GM23338 (cell line): Measurements from ENCODE around the gene LRRIQ4. TPM values are rescaled to one million over a fixed set of nuclear protein-coding genes. Genes with fewer than 3 reads are reported as not detected.
A peak's percentile ranks its signal among the peaks of the same experiment; 100 is the strongest.

ENCODE experiments used
- ATAC-seq: fragments of 200-7000 bp; cut with Tn5 transposase; 3 replicates; pipeline ENCODE4 v1.9.1; 2020
- DNase-seq: peaks from one replicate; pipeline ENCODE4 v3.0.0-alpha.2; 2015; ENCODE audit warnings: low spot score
- H2AFZ ChIP-seq: fragments of 200-600 bp; sonication (generic); 2 replicates; pipeline ENCODE4 v1.8.0; 2016; ENCODE audit warnings: antibody characterized with exemption, mild to moderate bottlenecking, moderate library complexity
- H3F3A ChIP-seq: fragments of 200-600 bp; sonication (generic); replicated peaks from 2 replicates; pipeline ENCODE4 v1.8.0; 2017; ENCODE audit warnings: antibody characterized with exemption, mixed run types, low read depth
- H3K27ac ChIP-seq: fragments of 200-600 bp; sonication (generic); 2 replicates; pipeline ENCODE4 v1.6.1; 2016; ENCODE audit warnings: low read depth
- H3K27me3 ChIP-seq: fragments of 200-600 bp; sonication (generic); 2 replicates; pipeline ENCODE4 v1.8.0; 2016; ENCODE audit warnings: mild to moderate bottlenecking, mixed run types, moderate library complexity; ENCODE audit not compliant: insufficient read depth
- H3K36me3 ChIP-seq: fragments of 200-600 bp; sonication (generic); 2 replicates; pipeline ENCODE4 v1.8.0; 2016; ENCODE audit warnings: mild to moderate bottlenecking; ENCODE audit not compliant: insufficient read depth
- H3K4me1 ChIP-seq: fragments of 200-600 bp; sonication (generic); 2 replicates; pipeline ENCODE4 v1.8.0; 2016; ENCODE audit warnings: mild to moderate bottlenecking, moderate library complexity; ENCODE audit not compliant: insufficient read depth
- H3K4me2 ChIP-seq: fragments of 200-600 bp; sonication (generic); 2 replicates; pipeline ENCODE4 v1.7.1; 2017; ENCODE audit warnings: mixed run types
- H3K4me3 ChIP-seq: fragments of 200-600 bp; sonication (generic); 2 replicates; pipeline ENCODE4 v1.6.1; 2016; ENCODE audit warnings: mixed run types
- H3K79me2 ChIP-seq: fragments of 200-600 bp; sonication (generic); replicated peaks from 2 replicates; pipeline ENCODE4 v1.8.0; 2017; ENCODE audit warnings: mild to moderate bottlenecking; ENCODE audit not compliant: insufficient read depth
- H3K9me2 ChIP-seq: fragments of 200-600 bp; sonication (generic); 2 replicates; pipeline ENCODE4 v1.8.0; 2017; ENCODE audit not compliant: insufficient read depth
- H4K20me1 ChIP-seq: fragments of 200-600 bp; sonication (generic); replicated peaks from 2 replicates; pipeline ENCODE4 v1.8.0; 2017; ENCODE audit warnings: mild to moderate bottlenecking; ENCODE audit not compliant: insufficient read depth
- H3K27ac Mint-ChIP-seq: 2 replicates; pipeline ENCODE4 v1.8.0; 2020; ENCODE audit warnings: inconsistent platforms, mild to moderate bottlenecking, moderate library complexity, mixed read lengths
- H3K27me3 Mint-ChIP-seq: 3 replicates; pipeline ENCODE4 v1.8.0; 2022; ENCODE audit warnings: low read depth, mild to moderate bottlenecking, moderate library complexity, mixed read lengths, inconsistent platforms; ENCODE audit not compliant: insufficient read depth, poor library complexity
- H3K36me3 Mint-ChIP-seq: 3 replicates; pipeline ENCODE4 v1.8.0; 2021; ENCODE audit warnings: low read depth, mild to moderate bottlenecking, inconsistent platforms, moderate library complexity, mixed read lengths
- H3K4me1 Mint-ChIP-seq: 3 replicates; pipeline ENCODE4 v1.8.0; 2020; ENCODE audit warnings: mild to moderate bottlenecking, inconsistent platforms, mixed read lengths
- H3K4me3 Mint-ChIP-seq: 3 replicates; pipeline ENCODE4 v1.8.0; 2021; ENCODE audit warnings: moderate library complexity, mild to moderate bottlenecking, inconsistent platforms, mixed read lengths
- H3K9me3 Mint-ChIP-seq: 3 replicates; pipeline ENCODE4 v1.8.0; 2020; ENCODE audit warnings: moderate library complexity, mild to moderate bottlenecking, inconsistent platforms, mixed read lengths
- CREB1 ChIP-seq: fragments of 250-450 bp; sonication (Bioruptor Pico); IDR thresholded peaks from 2 replicates; pipeline ENCODE4 v1.5.0; 2020; ENCODE audit warnings: low read depth, mild to moderate bottlenecking, moderate library complexity
- CTCF ChIP-seq, 2 experiments: fragments of 200-600 bp in 1 of 2; sonication (generic) in 1 of 2; conservative IDR thresholded peaks; 2 replicates each; pipeline versions ENCODE4 v1.5.1 to v1.6.1; 2016 to 2017; ENCODE audit warnings: antibody characterized with exemption in 2 of 2, low read depth in 2 of 2, mild to moderate bottlenecking in 2 of 2, moderate library complexity in 1 of 2
- EZH2 ChIP-seq: fragments of 200-600 bp; sonication (generic); IDR thresholded peaks from one replicate; pipeline ENCODE4 v1.8.0; 2017; ENCODE audit warnings: antibody characterized with exemption, mild to moderate bottlenecking, low read depth; ENCODE audit not compliant: unreplicated experiment
- EZH2phosphoT487 ChIP-seq: fragments of 200-600 bp; sonication (generic); IDR thresholded peaks from one replicate; pipeline ENCODE4 v1.8.1; 2018; ENCODE audit warnings: antibody characterized with exemption; ENCODE audit not compliant: unreplicated experiment
- JUNB ChIP-seq: IDR thresholded peaks from one replicate; pipeline ENCODE4 v1.6.1; 2016; ENCODE audit warnings: antibody characterized with exemption; ENCODE audit not compliant: unreplicated experiment
- POLR2AphosphoS5 ChIP-seq: IDR thresholded peaks from 2 replicates; pipeline ENCODE4 v1.6.1; 2016; ENCODE audit warnings: antibody characterized with exemption, low read depth
- REST ChIP-seq: IDR thresholded peaks from one replicate; pipeline ENCODE4 v1.6.1; 2018; ENCODE audit warnings: antibody characterized with exemption; ENCODE audit not compliant: unreplicated experiment
- STAT1 ChIP-seq: IDR thresholded peaks from one replicate; pipeline ENCODE4 v1.6.1; 2016; ENCODE audit warnings: antibody characterized with exemption; ENCODE audit not compliant: unreplicated experiment
- polyA plus RNA-seq: library from polyadenylated mRNA; unstranded; fragments of >200 nt; fragmentation: Nextera tagmentation; extraction: Ambion mirVana; gene quantifications from 2 replicates; pipeline ENCODE4 v1.2.1, GENCODE V29; 2016
- total RNA-seq: library from RNA; depleted of rRNA; stranded (reverse); fragments of >200 nt; shearing (Covaris generic); gene quantifications from 2 replicates; pipeline ENCODE4 v1.2.3, GENCODE V29; 2014
- TF ChIP-seq, protein P1 (sequence below): IDR thresholded peaks from 2 replicates; pipeline ENCODE4 v1.6.1; 2016; ENCODE audit warnings: antibody characterized with exemption

Gene LRRIQ4
- total and polyA plus RNA-seq, 2 experiments from 2014 or later: 0.29 TPM; not detected in 1

DNA sequence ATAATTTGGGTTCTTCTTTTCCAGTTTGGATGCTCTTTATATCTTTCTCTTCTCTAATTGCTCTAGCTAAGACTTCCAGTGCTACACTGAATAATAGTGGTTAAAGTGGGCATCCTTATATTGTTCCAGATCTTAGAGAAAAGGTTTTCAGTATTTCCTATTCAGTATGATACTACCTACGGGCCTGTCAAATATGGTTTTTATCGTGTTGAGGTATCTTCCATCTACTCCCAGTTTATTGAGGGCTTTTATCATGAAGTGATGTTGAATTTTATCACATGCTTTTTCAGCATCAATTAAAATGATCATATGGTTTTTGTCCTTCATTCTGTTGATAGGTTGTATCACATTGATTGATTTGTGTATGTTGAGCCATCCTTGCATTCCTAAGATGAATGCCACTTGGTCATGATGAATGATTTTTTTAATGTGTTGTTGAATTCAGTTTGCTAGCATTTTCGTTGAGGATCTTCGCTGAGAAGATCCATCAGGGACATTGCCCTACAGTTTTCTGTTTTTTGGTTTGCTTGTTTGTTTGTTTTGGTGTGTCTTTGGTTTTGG lies 3.0 kb downstream of the LRRIQ4 start (continued):
- no peak for TF ChIP-seq EZH2
- TF ChIP-seq POLR2AphosphoS5: no peak
- TF ChIP-seq CTCF (conservative IDR thresholded peaks at IDR 0.05; ENCODE audit: low read depth in 2 of 2): no peak
- TF ChIP-seq REST: no peak
- no peak for TF ChIP-seq JUNB
- TF ChIP-seq CREB1 (CRISPR knock-in tag): no peak
- no peak for TF ChIP-seq STAT1

DNA sequence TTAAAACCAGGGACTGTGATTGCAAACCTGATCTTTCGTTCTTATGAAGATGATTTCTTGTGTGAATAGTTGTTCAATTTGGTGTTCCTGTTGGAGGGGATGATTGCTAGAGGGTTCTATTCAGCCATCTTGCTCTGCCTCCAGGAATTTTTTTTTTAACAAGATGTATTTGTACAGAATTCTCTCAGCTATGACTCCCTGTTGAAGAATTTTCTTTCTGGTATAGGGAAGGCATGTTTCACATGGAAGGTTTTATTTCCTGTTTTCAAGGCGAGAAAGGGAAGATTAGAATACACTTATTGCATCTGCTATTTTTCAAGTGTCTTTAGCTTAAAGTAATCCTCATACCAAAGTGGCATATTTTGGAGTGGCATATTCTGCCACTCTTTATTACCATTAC lies 5.6 kb downstream of the LRRIQ4 start:
- Mint-ChIP-seq H3K27me3 (peaks cover 13% of the 10 kb centered on the region), H3K4me1 (peaks cover 8% of the 10 kb centered on the region), H3K27ac (no peak overlapping the region), H3K4me3 (no peak overlapping the region), H3K36me3 (no peaks in the 10 kb centered on the region), H3K9me3 (peaks cover 13% of the 10 kb centered on the region; the same call in 2 of the 3 replicates)
- ATAC-seq: no peak
- H3K27me3 ChIP-seq: peaks cover 6% of the 10 kb centered on the region; the same call in 1 of the 2 replicates
- peaks cover 4% of the 10 kb centered on the region for H3K4me1 ChIP-seq
- H3K36me3 ChIP-seq: no peaks in the 10 kb centered on the region
- DNase-seq: no peak
- no peak overlapping the region for H3K4me2 ChIP-seq
- H3K27ac ChIP-seq: no peak overlapping the region
- no peak overlapping the region for H3K4me3 ChIP-seq
- no peaks in the 10 kb centered on the region for H3K79me2 ChIP-seq
- H3K9me2 ChIP-seq: no peaks in the 10 kb centered on the region
- H4K20me1 ChIP-seq: no peaks in the 10 kb centered on the region
- no peaks in the 10 kb centered on the region for H3F3A ChIP-seq
- H2AFZ ChIP-seq: peak overlapping the region; percentile 90; the same call in 1 of the 2 replicates
- TF ChIP-seq REST (no peak), EZH2 (no peak), EZH2phosphoT487 (no peak), CREB1 (CRISPR knock-in tag) (no peak)
- TF ChIP-seq, protein P1, sequence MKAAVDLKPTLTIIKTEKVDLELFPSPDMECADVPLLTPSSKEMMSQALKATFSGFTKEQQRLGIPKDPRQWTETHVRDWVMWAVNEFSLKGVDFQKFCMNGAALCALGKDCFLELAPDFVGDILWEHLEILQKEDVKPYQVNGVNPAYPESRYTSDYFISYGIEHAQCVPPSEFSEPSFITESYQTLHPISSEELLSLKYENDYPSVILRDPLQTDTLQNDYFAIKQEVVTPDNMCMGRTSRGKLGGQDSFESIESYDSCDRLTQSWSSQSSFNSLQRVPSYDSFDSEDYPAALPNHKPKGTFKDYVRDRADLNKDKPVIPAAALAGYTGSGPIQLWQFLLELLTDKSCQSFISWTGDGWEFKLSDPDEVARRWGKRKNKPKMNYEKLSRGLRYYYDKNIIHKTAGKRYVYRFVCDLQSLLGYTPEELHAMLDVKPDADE: no peak
